PC-3 (cell line): Measurements from ENCODE around the gene LTBP1. TPM values are rescaled to one million over a fixed set of nuclear protein-coding genes. Genes with fewer than 3 reads are reported as not detected.
"Not testable (repeated sequence)": the region's sequence is repeated elsewhere in the genome, so short reads cannot be mapped to it uniquely, and the experiment has no call there.

Experiments
- ATAC-seq: fragments of 200-7000 bp; cut with Tn5 transposase; 2 replicates; pipeline ENCODE4 v1.9.1; 2020; ENCODE audit warnings: mild to moderate bottlenecking, moderate library complexity
- BruUV-seq: library from RNA; stranded (reverse); fragments of 400-500 nt; replicated peaks from 2 replicates; lab custom pipeline; 2021; lab: Mats Ljungman, UMichigan
- CTCF ChIA-PET: fragments of 300-600 bp; sonication (Branson Sonifier 250); formaldehyde crosslinking; loops from one replicate; lab custom pipeline; 2022; ENCODE audit warnings: antibody characterized with exemption; lab: Charles Lee
- POLR2A ChIA-PET: fragments of 300-600 bp; sonication (Branson Sonifier 250); formaldehyde crosslinking; loops from one replicate; lab custom pipeline; 2022; ENCODE audit warnings: antibody characterized with exemption; ENCODE audit not compliant: unreplicated experiment; lab: Charles Lee
- DNase-seq: peaks from one replicate; pipeline ENCODE4 v3.0.0-alpha.2; 2015
- H2AFZ ChIP-seq: fragments of 300-600 bp; sonication (generic); 2 replicates; pipeline ENCODE4 v1.6.0; 2016; ENCODE audit warnings: antibody characterized with exemption, low read length
- H3F3A ChIP-seq: fragments of 300-600 bp; sonication (generic); one replicate; pipeline ENCODE4 v1.6.0; 2017; ENCODE audit warnings: antibody characterized with exemption, low read length, control low read depth, mild to moderate bottlenecking; ENCODE audit not compliant: unreplicated experiment
- H3K27ac ChIP-seq: fragments of 300-600 bp; sonication (generic); 2 replicates; pipeline ENCODE4 v1.5.1; 2016; ENCODE audit warnings: mild to moderate bottlenecking, low read length
- H3K27me3 ChIP-seq: fragments of 300-600 bp; sonication (generic); 2 replicates; pipeline ENCODE4 v1.6.1; 2016; ENCODE audit warnings: low read length, mixed read lengths
- H3K36me3 ChIP-seq: fragments of 300-600 bp; sonication (generic); 2 replicates; pipeline ENCODE4 v1.6.1; 2016; ENCODE audit warnings: low read depth, mixed run types, low read length, mixed read lengths
- H3K4me1 ChIP-seq: fragments of 300-600 bp; sonication (generic); 2 replicates; pipeline ENCODE4 v1.5.1; 2016; ENCODE audit warnings: low read length; ENCODE audit not compliant: insufficient read depth
- H3K4me2 ChIP-seq: fragments of 300-600 bp; sonication (generic); 2 replicates; pipeline ENCODE4 v1.6.0; 2016; ENCODE audit warnings: low read length
- H3K4me3 ChIP-seq: fragments of 300-600 bp; sonication (generic); 2 replicates; pipeline ENCODE4 v1.5.1; 2016; ENCODE audit warnings: mild to moderate bottlenecking, low read length, mixed read lengths
- H3K79me2 ChIP-seq: fragments of 300-600 bp; sonication (generic); 2 replicates; pipeline ENCODE4 v1.6.1; 2017; ENCODE audit warnings: low read length, mixed read lengths
- H3K9ac ChIP-seq: fragments of 300-600 bp; sonication (generic); 2 replicates; pipeline ENCODE4 v1.6.0; 2016; ENCODE audit warnings: mild to moderate bottlenecking, low read length
- H3K9me2 ChIP-seq: fragments of 300-600 bp; sonication (generic); replicated peaks from 2 replicates; pipeline ENCODE4 v1.6.1; 2016; ENCODE audit warnings: mixed run types, low read length, mixed read lengths
- H3K9me3 ChIP-seq: fragments of 300-600 bp; sonication (generic); 2 replicates; pipeline ENCODE4 v1.6.1; 2016; ENCODE audit warnings: low read length, mixed read lengths
- H4K20me1 ChIP-seq: fragments of 300-600 bp; sonication (generic); 2 replicates; pipeline ENCODE4 v1.6.1; 2016; ENCODE audit warnings: low read length, mixed read lengths
- CTCF ChIP-seq: fragments of 300-600 bp; sonication (generic); conservative IDR thresholded peaks from 2 replicates; pipeline ENCODE4 v1.5.1; 2017; ENCODE audit warnings: antibody characterized with exemption, low read depth, mild to moderate bottlenecking, low read length
- EZH2 ChIP-seq: fragments of 300-600 bp; sonication (generic); IDR thresholded peaks from one replicate; pipeline ENCODE4 v1.6.1; 2017; ENCODE audit warnings: antibody characterized with exemption, mild to moderate bottlenecking, low read length; ENCODE audit not compliant: unreplicated experiment
- EZH2phosphoT487 ChIP-seq: fragments of 300-600 bp; sonication (generic); IDR thresholded peaks from 2 replicates; pipeline ENCODE4 v1.6.1; 2018; ENCODE audit warnings: mild to moderate bottlenecking, antibody characterized with exemption, low read length, borderline replicate concordance
- intact Hi-C: fragments of 100-400 bp; cut with micrococcal nuclease; formaldehyde crosslinking; loops from 2 replicates; pipeline ENCODE4 v1.9.0; 2023
- total RNA-seq: library from RNA; depleted of rRNA; stranded (reverse); fragments of >200 nt; gene quantifications from 2 replicates; pipeline ENCODE4 v1.2.3, GENCODE V29; 2014

The LTBP1 gene
- total RNA-seq, 1 experiment from 2014 or later = 45.9 TPM

- Histone ChIP-seq H3K4me1 (0 out of 2 replicates have a peak, but pooled peaks cover 8% of the 10 kb centered on the region), H3K79me2 (no peaks in the 10 kb centered on the region), H3K4me2 (no peak overlapping the region), H4K20me1 (no peaks in the 10 kb centered on the region), H3K36me3 (no peaks in the 10 kb centered on the region), H3K27ac (no peak overlapping the region), H3K9me2 (no peaks in the 10 kb centered on the region), H3K9ac (no peak overlapping the region), H3K9me3 (no peaks in the 10 kb centered on the region), H3K4me3 (no peak overlapping the region), H2AFZ (no peak overlapping the region), H3F3A (no peaks in the 10 kb centered on the region), H3K27me3 (no peaks in the 10 kb centered on the region)
- ChIA-PET POLR2A (no interaction called here), CTCF (interaction anchor here (0.5 kb wide), 1 partner anchor 14 kb away, joined by 3 read pairs; no protein-coding TSS in a partner anchor)
- ATAC-seq = no peak
- intact Hi-C loops = no loop called here
- no peak for DNase-seq
- no TSS peak for BruUV-seq
- TF ChIP-seq CTCF = no peak
- TF ChIP-seq EZH2phosphoT487 = no peak
- TF ChIP-seq EZH2 = no peak
These were observed 419.7 kb downstream of the LTBP1 start for GRCh38 chr2:33366473-33366872.

GRCh38 chr2:33368524-33368923 is 421.8 kb downstream of the LTBP1 start:
- H3F3A ChIP-seq, POLR2A ChIA-PET, BruUV-seq, H3K4me2 ChIP-seq, H3K4me3 ChIP-seq, H3K27me3 ChIP-seq, H3K4me1 ChIP-seq, H3K27ac ChIP-seq, H3K79me2 ChIP-seq, H3K36me3 ChIP-seq, intact Hi-C loops, H3K9me3 ChIP-seq, H2AFZ ChIP-seq, H4K20me1 ChIP-seq, DNase-seq, ATAC-seq, H3K9me2 ChIP-seq, CTCF ChIA-PET, H3K9ac ChIP-seq: not testable (repeated sequence)

- DNase-seq = no peak
- no TSS peak for BruUV-seq
- no peak overlapping the region for H2AFZ ChIP-seq
- H3K9ac ChIP-seq = no peak overlapping the region
- ATAC-seq = no peak
- H3K9me2 ChIP-seq = no peaks in the 10 kb centered on the region
- H3K27me3 ChIP-seq = no peaks in the 10 kb centered on the region
- H3K4me1 ChIP-seq = no peaks in the 10 kb centered on the region
- intact Hi-C loops = no loop called here
- H3K27ac ChIP-seq = no peak overlapping the region
- TF ChIP-seq EZH2phosphoT487 = no peak
- no peak for TF ChIP-seq EZH2
- no peak for TF ChIP-seq CTCF
- H3K9me3 ChIP-seq = no peaks in the 10 kb centered on the region
- no peaks in the 10 kb centered on the region for H3K36me3 ChIP-seq
- ChIA-PET POLR2A (no interaction called here), CTCF (no interaction called here)
- no peaks in the 10 kb centered on the region for H3F3A ChIP-seq
- H4K20me1 ChIP-seq = no peaks in the 10 kb centered on the region
- H3K4me3 ChIP-seq = no peak overlapping the region
- H3K79me2 ChIP-seq = no peaks in the 10 kb centered on the region
- H3K4me2 ChIP-seq = no peak overlapping the region
These were observed 422.4 kb downstream of the LTBP1 start for GRCh38 chr2:33369191-33369590.
